HL-60 (cell line): Measurements from ENCODE around the gene PPP2R5E.

Source experiments
- DNase-seq, 2 experiments: peaks; one replicate each; pipeline ENCODE4 v3.0.0-alpha.2; 2010 to 2020; ENCODE audit warnings: low read depth in 1 of 2, low spot score in 1 of 2
- H3K27ac ChIP-seq: fragments of 250-450 bp; sonication (Bioruptor Pico); replicated peaks from 2 replicates; pipeline ENCODE4 v1.5.1; 2020; ENCODE audit warnings: mild to moderate bottlenecking, moderate library complexity
- H3K27me3 ChIP-seq: fragments of 250-450 bp; sonication (Bioruptor Pico); 2 replicates; pipeline ENCODE4 v1.5.1; 2021; ENCODE audit warnings: mild to moderate bottlenecking, moderate library complexity; ENCODE audit not compliant: insufficient read depth, poor library complexity, severe bottlenecking
- H3K4me3 ChIP-seq: replicated peaks from 2 replicates; pipeline ENCODE4 v1.5.1; 2011; ENCODE audit warnings: mild to moderate bottlenecking, control low read depth, low read length; ENCODE audit not compliant: insufficient read depth
- CTCF ChIP-seq: IDR thresholded peaks from one replicate; pipeline ENCODE4 v1.5.1; 2011; ENCODE audit warnings: low read length, control low read depth, inconsistent platforms; ENCODE audit not compliant: insufficient read depth
- GABPA ChIP-seq: IDR thresholded peaks from 2 replicates; pipeline ENCODE4 v1.6.1; 2012; ENCODE audit warnings: low read depth
- POLR2AphosphoS5 ChIP-seq: IDR thresholded peaks from 2 replicates; pipeline ENCODE4 v1.6.1; 2012; ENCODE audit warnings: low read depth
- SPI1 ChIP-seq: IDR thresholded peaks from 2 replicates; pipeline ENCODE4 v1.6.1; 2012; ENCODE audit warnings: low read depth, mild to moderate bottlenecking, borderline replicate concordance
- TF ChIP-seq, protein P1 (sequence below): IDR thresholded peaks from 2 replicates; pipeline ENCODE4 v1.6.1; 2012; ENCODE audit warnings: low read depth; ENCODE audit not compliant: insufficient replicate concordance

Gene PPP2R5E

DNA sequence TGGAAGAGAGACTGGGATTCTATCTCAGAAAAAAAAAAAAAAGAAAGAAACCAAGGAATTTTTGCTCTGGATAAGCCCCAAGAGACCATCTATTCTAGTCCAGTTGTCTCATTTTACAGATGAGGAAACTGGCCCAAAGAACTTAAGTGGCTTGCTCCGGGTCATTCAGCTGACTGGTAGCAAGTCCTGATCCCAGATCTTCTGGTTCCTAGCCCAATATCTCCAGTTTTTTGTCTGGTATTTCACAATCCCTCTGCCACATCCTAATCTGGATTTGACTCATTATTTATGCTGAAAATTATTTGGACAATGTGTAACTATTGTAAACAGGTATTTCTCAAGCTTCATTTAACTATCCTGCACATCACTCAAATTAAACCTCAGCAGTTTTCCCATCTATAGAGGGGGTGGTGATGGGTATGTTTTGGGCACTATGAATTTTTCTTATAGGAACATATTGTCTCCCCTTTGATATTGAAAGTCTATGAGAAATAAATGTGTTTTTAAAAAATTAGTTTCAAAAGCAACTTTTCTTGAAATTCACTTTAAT is 43.4 kb downstream of the PPP2R5E start:
- DNase-seq: no peak
- Histone ChIP-seq H3K27ac (no peak overlapping the region), H3K27me3 (no peaks in the 10 kb centered on the region), H3K4me3 (no peak overlapping the region)
- no peak for TF ChIP-seq POLR2AphosphoS5
- no peak for TF ChIP-seq SPI1

DNA sequence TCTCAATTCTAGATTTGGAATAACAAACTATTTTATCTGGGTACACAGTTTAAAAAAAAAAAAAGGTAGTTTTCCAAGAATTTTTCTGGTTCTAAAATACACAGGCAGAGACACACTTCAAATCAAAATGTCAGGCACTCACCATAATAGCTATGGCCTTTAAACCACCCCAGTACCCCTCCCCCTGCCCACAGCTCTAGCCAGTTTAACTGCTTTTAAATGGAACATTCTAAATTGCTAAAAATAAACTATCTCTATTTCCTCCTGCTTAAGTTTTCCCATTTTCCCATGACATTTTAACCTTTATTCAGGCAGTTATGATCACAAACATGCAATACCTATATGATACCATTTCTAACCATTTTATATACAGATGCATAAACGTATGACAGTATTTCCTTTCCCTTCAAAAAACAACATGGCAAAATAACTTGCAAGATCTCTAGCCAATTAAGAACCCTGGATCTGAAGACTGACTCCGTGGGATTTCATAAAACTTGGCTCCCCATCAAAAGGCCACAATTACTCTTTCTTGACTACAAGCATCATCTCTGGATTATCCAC is 46.3 kb downstream of the PPP2R5E start:
- no peak for DNase-seq
- Histone ChIP-seq H3K27me3 (no peaks in the 10 kb centered on the region), H3K27ac (no peak overlapping the region), H3K4me3 (no peak overlapping the region)
- no peak for TF ChIP-seq SPI1
- no peak for TF ChIP-seq POLR2AphosphoS5
- no peak for TF ChIP-seq GABPA
- no peak for TF ChIP-seq CTCF
- TF ChIP-seq, protein P1, sequence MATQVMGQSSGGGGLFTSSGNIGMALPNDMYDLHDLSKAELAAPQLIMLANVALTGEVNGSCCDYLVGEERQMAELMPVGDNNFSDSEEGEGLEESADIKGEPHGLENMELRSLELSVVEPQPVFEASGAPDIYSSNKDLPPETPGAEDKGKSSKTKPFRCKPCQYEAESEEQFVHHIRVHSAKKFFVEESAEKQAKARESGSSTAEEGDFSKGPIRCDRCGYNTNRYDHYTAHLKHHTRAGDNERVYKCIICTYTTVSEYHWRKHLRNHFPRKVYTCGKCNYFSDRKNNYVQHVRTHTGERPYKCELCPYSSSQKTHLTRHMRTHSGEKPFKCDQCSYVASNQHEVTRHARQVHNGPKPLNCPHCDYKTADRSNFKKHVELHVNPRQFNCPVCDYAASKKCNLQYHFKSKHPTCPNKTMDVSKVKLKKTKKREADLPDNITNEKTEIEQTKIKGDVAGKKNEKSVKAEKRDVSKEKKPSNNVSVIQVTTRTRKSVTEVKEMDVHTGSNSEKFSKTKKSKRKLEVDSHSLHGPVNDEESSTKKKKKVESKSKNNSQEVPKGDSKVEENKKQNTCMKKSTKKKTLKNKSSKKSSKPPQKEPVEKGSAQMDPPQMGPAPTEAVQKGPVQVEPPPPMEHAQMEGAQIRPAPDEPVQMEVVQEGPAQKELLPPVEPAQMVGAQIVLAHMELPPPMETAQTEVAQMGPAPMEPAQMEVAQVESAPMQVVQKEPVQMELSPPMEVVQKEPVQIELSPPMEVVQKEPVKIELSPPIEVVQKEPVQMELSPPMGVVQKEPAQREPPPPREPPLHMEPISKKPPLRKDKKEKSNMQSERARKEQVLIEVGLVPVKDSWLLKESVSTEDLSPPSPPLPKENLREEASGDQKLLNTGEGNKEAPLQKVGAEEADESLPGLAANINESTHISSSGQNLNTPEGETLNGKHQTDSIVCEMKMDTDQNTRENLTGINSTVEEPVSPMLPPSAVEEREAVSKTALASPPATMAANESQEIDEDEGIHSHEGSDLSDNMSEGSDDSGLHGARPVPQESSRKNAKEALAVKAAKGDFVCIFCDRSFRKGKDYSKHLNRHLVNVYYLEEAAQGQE: no peak

DNA sequence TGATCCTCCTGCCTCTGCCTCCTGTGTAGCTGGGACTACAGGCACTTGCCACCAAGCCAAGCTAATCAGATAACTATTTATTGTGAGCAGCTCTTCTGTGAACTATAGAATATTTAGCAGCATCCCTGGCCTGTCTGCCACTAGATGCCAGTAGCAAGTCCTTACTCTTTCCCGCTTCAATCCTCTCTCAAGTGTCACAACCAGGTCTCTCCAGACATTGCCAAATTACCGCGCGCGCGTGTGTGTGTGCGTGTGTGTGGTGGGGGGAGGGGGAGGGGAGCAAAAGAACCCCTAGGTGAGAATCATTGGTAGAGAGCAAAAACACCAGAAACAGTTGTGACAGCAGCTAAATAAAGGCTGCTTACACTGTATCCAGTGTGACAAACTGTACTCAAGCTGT is 49.9 kb downstream of the PPP2R5E start:
- no peak for DNase-seq
- TF ChIP-seq, protein P1: no peak
- no peak for TF ChIP-seq POLR2AphosphoS5
- no peak overlapping the region for H3K27ac ChIP-seq

GRCh38 chr14:63492391-63492790 is 50.8 kb downstream of the PPP2R5E start:
- Histone ChIP-seq H3K27me3 (no peaks in the 10 kb centered on the region), H3K27ac (no peak overlapping the region), H3K4me3 (no peak overlapping the region)
- TF ChIP-seq CTCF (no peak), GABPA (no peak), SPI1 (no peak), POLR2AphosphoS5 (no peak)
- TF ChIP-seq, protein P1: no peak
- no peak for DNase-seq

More for the DNA sequence above, 49.9 kb downstream of the PPP2R5E start:
- Histone ChIP-seq H3K4me3 (no peak overlapping the region), H3K27me3 (no peaks in the 10 kb centered on the region)
